ENCODE results near the gene HCRTR1. TPM values are rescaled to one million over a fixed set of nuclear protein-coding genes. Genes with fewer than 3 reads are reported as not detected.

HCRTR1 gene
- total RNA-seq, 1 experiment from 2014 or later = not detected

DNA sequence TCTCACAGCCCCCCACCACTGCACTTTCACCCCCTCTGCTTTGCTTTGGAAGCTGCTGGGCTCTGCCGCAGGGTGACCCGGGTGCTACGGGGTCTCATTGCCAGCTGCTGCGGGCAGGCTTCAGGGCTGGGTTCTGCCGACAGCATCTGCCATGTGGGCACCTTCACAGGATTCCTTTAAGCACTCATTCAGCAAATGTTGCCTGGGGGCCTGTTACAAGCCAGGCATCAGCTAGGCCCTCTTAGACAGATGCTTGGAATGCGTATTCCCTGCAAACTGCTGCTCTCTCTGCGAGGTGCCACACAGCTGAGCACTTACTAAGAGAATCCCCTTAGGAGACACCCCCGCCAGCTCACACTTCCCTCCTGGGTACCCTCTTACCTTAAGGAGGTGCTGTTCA, 57.1 kb downstream of the HCRTR1 start:
- Histone ChIP-seq H3K36me3 (ENCODE audit: insufficient read depth, low read length, poor library complexity, severe bottlenecking) (no peaks in the 10 kb centered on the region), H3K4me3 (ENCODE audit: low read depth, low read length, poor library complexity, severe bottlenecking) (no peak overlapping the region), H3K27me3 (replicated peaks; ENCODE audit: insufficient read depth, low read depth, low read length, poor library complexity) (no peaks in the 10 kb centered on the region), H3K4me1 (ENCODE audit: insufficient read depth, low read length, poor library complexity, severe bottlenecking) (peaks cover 12% of the 10 kb centered on the region), H3K9me3 (ENCODE audit: low read depth, low read length, poor library complexity, severe bottlenecking) (no peaks in the 10 kb centered on the region), H3K27ac (ENCODE audit: low read depth, low read length, poor library complexity, severe bottlenecking) (no peak overlapping the region)
- intact Hi-C loops (cut with micrococcal nuclease; ENCODE audit: unreplicated experiment) = no loop called here
- ChIA-PET POLR2A (ENCODE audit: low non-redundant PET) (no interaction called here), CTCF (no interaction called here)
- no peak for DNase-seq (ENCODE audit: low spot score)
- no peak for TF ChIP-seq EZH2 (IDR thresholded peaks at IDR 0.05; ENCODE audit: borderline replicate concordance, low read depth, low read length, poor library complexity, severe bottlenecking)
- TF ChIP-seq, protein P1, sequence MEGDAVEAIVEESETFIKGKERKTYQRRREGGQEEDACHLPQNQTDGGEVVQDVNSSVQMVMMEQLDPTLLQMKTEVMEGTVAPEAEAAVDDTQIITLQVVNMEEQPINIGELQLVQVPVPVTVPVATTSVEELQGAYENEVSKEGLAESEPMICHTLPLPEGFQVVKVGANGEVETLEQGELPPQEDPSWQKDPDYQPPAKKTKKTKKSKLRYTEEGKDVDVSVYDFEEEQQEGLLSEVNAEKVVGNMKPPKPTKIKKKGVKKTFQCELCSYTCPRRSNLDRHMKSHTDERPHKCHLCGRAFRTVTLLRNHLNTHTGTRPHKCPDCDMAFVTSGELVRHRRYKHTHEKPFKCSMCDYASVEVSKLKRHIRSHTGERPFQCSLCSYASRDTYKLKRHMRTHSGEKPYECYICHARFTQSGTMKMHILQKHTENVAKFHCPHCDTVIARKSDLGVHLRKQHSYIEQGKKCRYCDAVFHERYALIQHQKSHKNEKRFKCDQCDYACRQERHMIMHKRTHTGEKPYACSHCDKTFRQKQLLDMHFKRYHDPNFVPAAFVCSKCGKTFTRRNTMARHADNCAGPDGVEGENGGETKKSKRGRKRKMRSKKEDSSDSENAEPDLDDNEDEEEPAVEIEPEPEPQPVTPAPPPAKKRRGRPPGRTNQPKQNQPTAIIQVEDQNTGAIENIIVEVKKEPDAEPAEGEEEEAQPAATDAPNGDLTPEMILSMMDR (conservative IDR thresholded peaks at IDR 0.05; ENCODE audit: low read depth, low read length) = no peak
- no TSS peak for BruUV-seq (replicated peaks)

DNA sequence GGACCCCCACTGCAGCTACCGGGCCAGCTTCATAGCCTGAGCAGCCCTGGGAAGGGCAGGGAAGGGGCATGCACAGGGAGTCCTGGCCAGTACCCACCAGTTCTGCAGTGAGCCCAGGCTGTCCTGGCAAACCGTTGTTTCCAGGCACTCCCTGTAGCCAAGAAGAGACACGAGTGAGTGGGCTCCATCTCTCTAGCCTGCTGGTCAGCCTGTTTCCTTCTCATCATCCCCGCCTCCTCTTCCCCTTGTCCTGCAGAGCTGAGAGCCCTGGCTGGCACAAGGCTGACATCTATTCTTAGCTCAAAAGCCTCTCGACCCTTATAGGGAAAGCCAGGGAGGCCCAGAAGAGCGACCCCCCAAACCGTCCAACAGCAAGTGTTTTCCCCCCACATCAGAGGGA, 57.7 kb downstream of the HCRTR1 start:
- peaks cover 6% of the 10 kb centered on the region for H3K4me1 ChIP-seq (ENCODE audit: insufficient read depth, low read length, poor library complexity, severe bottlenecking)
- no peak for DNase-seq (ENCODE audit: low spot score)
- no peaks in the 10 kb centered on the region for H3K36me3 ChIP-seq (ENCODE audit: insufficient read depth, low read length, poor library complexity, severe bottlenecking)
- TF ChIP-seq EZH2 (IDR thresholded peaks at IDR 0.05; ENCODE audit: borderline replicate concordance, low read depth, low read length, poor library complexity, severe bottlenecking) = no peak
- TF ChIP-seq, protein P1 (conservative IDR thresholded peaks at IDR 0.05; ENCODE audit: low read depth, low read length) = no peak
- no peak overlapping the region for H3K27ac ChIP-seq (ENCODE audit: low read depth, low read length, poor library complexity, severe bottlenecking)
- no peaks in the 10 kb centered on the region for H3K27me3 ChIP-seq (replicated peaks; ENCODE audit: insufficient read depth, low read depth, low read length, poor library complexity)
- CTCF ChIA-PET = no interaction called here
- no peaks in the 10 kb centered on the region for H3K9me3 ChIP-seq (ENCODE audit: low read depth, low read length, poor library complexity, severe bottlenecking)
- no TSS peak for BruUV-seq (replicated peaks)
- intact Hi-C loops (cut with micrococcal nuclease; ENCODE audit: unreplicated experiment) = no loop called here
- POLR2A ChIA-PET (ENCODE audit: low non-redundant PET) = no interaction called here
- no peak overlapping the region for H3K4me3 ChIP-seq (ENCODE audit: low read depth, low read length, poor library complexity, severe bottlenecking)

DNA sequence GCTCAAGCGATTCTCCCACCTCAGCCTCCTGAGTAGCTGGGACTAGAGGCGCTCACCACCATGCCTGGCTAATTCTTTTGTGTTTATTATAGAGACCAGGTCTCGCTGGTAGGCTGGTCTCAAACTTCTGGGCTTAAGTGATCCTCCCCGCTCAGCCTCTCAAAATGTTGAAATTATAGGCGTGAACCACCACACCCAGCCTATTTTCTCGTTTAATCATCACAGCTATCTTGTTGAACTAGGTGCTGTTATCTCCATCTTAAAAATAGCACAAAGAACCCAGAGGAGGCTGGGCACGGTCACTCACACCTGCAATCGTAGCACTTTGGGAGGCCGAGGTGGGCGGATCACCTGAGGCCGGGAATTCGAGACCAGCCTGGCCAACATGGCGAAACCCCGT, 58.3 kb downstream of the HCRTR1 start:
- Histone ChIP-seq H3K36me3 (ENCODE audit: insufficient read depth, low read length, poor library complexity, severe bottlenecking) (no peaks in the 10 kb centered on the region), H3K27ac (ENCODE audit: low read depth, low read length, poor library complexity, severe bottlenecking) (no peak overlapping the region)
- no TSS peak for BruUV-seq (replicated peaks)

More for the DNA sequence above, 58.3 kb downstream of the HCRTR1 start:
- Histone ChIP-seq H3K27me3 (replicated peaks; ENCODE audit: insufficient read depth, low read depth, low read length, poor library complexity) (no peaks in the 10 kb centered on the region), H3K4me3 (ENCODE audit: low read depth, low read length, poor library complexity, severe bottlenecking) (no peak overlapping the region), H3K4me1 (ENCODE audit: insufficient read depth, low read length, poor library complexity, severe bottlenecking) (peaks cover under 1% of the 10 kb centered on the region), H3K9me3 (ENCODE audit: low read depth, low read length, poor library complexity, severe bottlenecking) (no peaks in the 10 kb centered on the region)
- POLR2A ChIA-PET (ENCODE audit: low non-redundant PET) = no interaction called here
- TF ChIP-seq, protein P1 (conservative IDR thresholded peaks at IDR 0.05; ENCODE audit: low read depth, low read length) = no peak
- no peak for TF ChIP-seq EZH2 (IDR thresholded peaks at IDR 0.05; ENCODE audit: borderline replicate concordance, low read depth, low read length, poor library complexity, severe bottlenecking)
- no peak for DNase-seq (ENCODE audit: low spot score)
- intact Hi-C loops (cut with micrococcal nuclease; ENCODE audit: unreplicated experiment) = no loop called here
- CTCF ChIA-PET = interaction anchor here (0.6 kb wide), 1 partner anchor 316 kb away, joined by 3 read pairs; no protein-coding TSS in a partner anchor

Other genes with a start within 250 kb of the HCRTR1 start
- 0.66 TPM in 1 of 2 replicates, not detected in the other for gene FABP3, start 244.6 kb upstream of the HCRTR1 start, total RNA-seq (2021)
- 0.30 and 0.42 TPM in 2 replicates for gene SERINC2, start 204.5 kb upstream of the HCRTR1 start, total RNA-seq (2021)
- not detected in 2 replicates for gene TINAGL1, start 41.2 kb upstream of the HCRTR1 start, total RNA-seq (2021)
- 56.3 and 57.9 TPM in 2 replicates for gene PEF1, start 27.2 kb downstream of the HCRTR1 start, total RNA-seq (2021)
- gene COL16A1, start 86.3 kb downstream of the HCRTR1 start, total RNA-seq (2021) = 26.6 and 35.7 TPM in 2 replicates
- gene ADGRB2, start 146.7 kb downstream of the HCRTR1 start, total RNA-seq (2021) = 5.9 and 8.6 TPM in 2 replicates
- gene SPOCD1, start 198.3 kb downstream of the HCRTR1 start, total RNA-seq (2021) = 0.58 and 0.85 TPM in 2 replicates

All from A673 (cell line).